ENCODE results near the gene HEXIM1. TPM values are rescaled to one million over a fixed set of nuclear protein-coding genes. Genes with fewer than 3 reads are reported as not detected.
A peak's percentile ranks its signal among the peaks of the same experiment; 100 is the strongest.

The HEXIM1 gene
- total RNA-seq, 1 donor from 2014 or later = 48.1 TPM

DNA sequence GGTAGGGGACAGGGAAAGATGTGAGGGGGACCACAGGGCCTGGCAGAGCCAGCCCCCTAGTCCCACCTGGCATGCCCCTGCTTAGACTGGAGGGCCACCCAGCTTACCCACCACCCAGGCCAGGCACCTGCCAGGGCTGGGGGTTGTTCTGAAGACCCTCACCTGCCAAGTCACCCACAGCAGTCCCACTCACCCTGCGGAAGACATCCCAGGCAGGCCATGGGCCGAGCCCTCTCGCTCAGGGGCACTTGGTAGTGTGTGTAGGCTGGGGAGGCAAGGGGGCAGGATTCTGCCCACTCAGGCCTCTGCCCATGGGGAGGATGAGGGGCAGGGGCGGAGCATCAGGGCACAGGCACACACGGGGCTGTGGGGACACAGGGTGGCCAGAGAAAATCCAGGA, 19.9 kb upstream of the HEXIM1 start:
- Mint-ChIP-seq H3K27ac (no peak overlapping the region), H3K4me3 (ENCODE audit: low read depth) (no peak overlapping the region), H3K36me3 (ENCODE audit: low read depth) (no peaks in the 10 kb centered on the region), H3K4me1 (ENCODE audit: low read depth) (peaks cover 6% of the 10 kb centered on the region), H3K9me3 (no peaks in the 10 kb centered on the region), H3K27me3 (ENCODE audit: low read depth) (peaks cover 8% of the 10 kb centered on the region)
- no peak for DNase-seq (ENCODE audit: low spot score)
- intact Hi-C loops (cut with micrococcal nuclease) = no loop called here

DNA sequence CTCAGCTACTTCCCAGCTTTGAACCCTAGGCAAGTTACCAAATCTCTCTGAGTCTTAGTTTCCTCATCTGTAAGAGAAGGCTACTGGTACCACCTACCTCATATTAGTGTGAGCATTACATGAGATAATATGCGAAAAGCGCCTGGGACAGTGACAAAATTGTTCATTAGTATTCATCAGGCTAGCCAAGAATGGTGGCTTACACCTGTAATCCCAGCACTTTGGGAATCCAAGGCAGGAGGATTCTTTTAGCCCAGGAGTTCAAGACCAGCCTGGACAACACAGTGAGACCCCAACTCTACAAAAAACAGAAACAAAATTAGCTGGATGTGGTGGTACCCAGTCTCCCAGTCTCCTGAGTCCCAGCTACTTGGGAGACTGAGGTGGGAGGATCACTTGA, 19.3 kb upstream of the HEXIM1 start:
- Mint-ChIP-seq H3K36me3 (ENCODE audit: low read depth) (no peaks in the 10 kb centered on the region), H3K27ac (no peak overlapping the region), H3K4me3 (ENCODE audit: low read depth) (no peak overlapping the region), H3K9me3 (no peaks in the 10 kb centered on the region), H3K4me1 (ENCODE audit: low read depth) (peaks cover 8% of the 10 kb centered on the region), H3K27me3 (ENCODE audit: low read depth) (peaks cover 8% of the 10 kb centered on the region)
- intact Hi-C loops (cut with micrococcal nuclease) = no loop called here
- no peak for DNase-seq (ENCODE audit: low spot score)

DNA sequence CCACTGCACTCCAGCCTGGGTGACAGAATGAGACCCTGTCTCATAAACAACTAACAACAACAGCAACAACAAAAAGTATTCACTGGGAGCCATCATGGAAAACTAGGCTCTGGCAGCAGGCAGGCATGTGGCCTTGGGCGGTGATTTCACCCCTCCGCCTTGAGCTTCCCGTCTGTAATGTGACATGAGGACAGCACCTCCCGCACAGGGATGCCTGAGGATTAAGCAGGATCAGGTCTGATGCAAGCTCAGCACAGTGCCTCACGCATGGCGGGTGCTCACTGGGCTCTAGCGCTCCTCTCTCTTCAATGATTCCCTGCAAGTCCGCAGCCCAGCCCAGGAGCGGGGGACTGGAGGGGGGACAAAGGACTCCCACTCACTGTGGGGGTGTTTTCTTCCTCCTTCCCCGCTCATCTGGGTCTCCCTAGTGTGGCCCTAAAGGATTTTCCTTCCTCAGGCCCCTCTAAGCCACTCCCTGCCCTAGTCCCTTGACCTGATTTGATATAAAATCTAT, 18.8 kb upstream of the HEXIM1 start:
- Mint-ChIP-seq H3K27ac (no peak overlapping the region), H3K9me3 (no peaks in the 10 kb centered on the region), H3K27me3 (ENCODE audit: low read depth) (peaks cover 8% of the 10 kb centered on the region), H3K4me1 (ENCODE audit: low read depth) (peaks cover 5% of the 10 kb centered on the region), H3K4me3 (ENCODE audit: low read depth) (no peak overlapping the region), H3K36me3 (ENCODE audit: low read depth) (no peaks in the 10 kb centered on the region)
- DNase-seq (ENCODE audit: low spot score) = no peak
- intact Hi-C loops (cut with micrococcal nuclease) = no loop called here

DNA sequence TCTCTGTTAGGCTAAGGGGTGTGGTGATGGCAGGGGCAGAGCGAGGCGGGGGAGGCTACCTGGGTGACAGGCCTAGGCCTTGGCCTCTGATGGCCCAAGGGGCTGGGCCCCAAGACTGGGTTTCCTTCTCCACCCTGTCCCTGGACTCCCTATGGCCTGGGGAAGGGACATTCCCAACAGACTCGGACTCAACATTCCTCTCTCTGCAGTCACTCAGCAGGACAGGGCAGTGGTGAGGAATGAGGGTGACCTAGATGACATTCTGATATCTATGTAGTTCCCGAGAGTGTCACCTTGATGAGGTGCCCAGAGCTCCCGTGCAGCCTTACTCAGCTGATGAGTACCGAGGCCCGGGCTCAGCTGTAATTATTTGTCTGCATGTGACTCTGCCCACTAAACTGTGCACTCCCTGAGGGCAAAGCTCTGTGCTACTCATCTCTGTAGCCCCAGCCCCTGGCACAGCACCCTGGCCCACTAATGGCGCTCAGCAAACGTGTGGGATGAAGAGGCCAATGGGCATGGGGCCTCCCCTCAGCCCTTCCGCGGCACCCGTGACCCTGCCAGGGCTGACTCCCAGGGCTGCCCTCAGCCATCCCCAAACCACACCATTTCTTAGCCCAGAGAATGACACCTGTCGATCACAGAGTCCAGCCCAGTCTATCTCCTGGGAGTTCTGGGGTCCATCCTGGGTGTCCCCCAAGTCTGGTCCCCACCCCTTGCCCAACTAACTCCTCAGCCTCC, 18.2 kb upstream of the HEXIM1 start:
- H3K27me3 Mint-ChIP-seq (ENCODE audit: low read depth) = peaks cover 8% of the 10 kb centered on the region
- no peak for DNase-seq (ENCODE audit: low spot score)
- no peaks in the 10 kb centered on the region for H3K36me3 Mint-ChIP-seq (ENCODE audit: low read depth)
- H3K4me1 Mint-ChIP-seq (ENCODE audit: low read depth) = peaks cover 5% of the 10 kb centered on the region
- intact Hi-C loops (cut with micrococcal nuclease) = loop anchor here (5.0 kb wide), 2 partner anchors 233 to 353 kb away; partner anchors contain the start of gene EFTUD2
- H3K4me3 Mint-ChIP-seq (ENCODE audit: low read depth) = no peak overlapping the region
- H3K9me3 Mint-ChIP-seq = no peaks in the 10 kb centered on the region
- H3K27ac Mint-ChIP-seq = no peak overlapping the region

DNA sequence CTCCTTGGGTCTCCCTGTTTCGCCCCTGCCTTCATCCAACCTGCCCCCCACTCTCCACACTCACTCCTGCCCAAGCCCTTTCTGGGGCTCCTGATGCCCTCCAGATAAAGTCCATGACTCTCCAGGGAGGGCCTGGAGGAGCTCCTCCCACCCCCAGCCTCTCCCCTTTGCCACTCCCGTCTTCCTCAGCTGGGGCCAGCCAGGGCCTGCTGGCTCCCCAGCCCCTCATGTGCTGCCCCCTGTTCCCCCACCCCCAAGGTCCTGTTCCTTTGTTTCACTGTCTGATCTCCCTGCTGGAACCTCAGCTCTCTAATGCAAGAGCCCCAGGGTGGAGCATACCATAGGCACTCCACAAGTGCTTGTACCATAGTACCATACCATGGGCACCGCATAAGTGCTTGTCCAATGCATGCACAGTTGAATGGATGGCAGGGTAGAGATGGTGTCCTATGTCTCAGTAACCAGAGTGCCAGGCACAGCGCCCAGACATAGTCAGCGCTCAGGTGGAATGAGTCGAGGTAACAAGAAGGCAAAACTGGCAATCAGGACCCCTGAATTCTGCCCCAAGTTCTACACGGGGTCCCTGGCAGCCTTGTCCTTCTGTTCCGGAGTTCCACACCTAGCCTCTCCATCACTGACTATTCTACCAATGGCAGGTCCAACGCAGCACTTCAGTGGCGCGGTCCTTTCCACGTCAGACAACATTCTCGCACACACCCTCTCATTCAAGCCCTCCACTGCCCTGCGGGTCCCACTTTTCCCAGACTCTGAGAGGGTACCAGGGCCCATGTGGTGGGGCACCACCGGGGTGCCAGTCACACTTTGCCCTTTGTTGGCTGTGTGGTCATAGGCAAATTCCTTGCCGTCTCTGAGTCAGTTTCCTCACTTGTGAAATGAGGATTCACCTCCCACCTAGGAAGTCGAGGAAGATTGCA, 17.3 kb upstream of the HEXIM1 start:
- no peaks in the 10 kb centered on the region for H3K36me3 Mint-ChIP-seq (ENCODE audit: low read depth)
- H3K27me3 Mint-ChIP-seq (ENCODE audit: low read depth) = peaks cover 8% of the 10 kb centered on the region
- intact Hi-C loops (cut with micrococcal nuclease) = loop anchor here (5.0 kb wide), 2 partner anchors 234 to 354 kb away; partner anchors contain the start of gene EFTUD2
- peaks cover 7% of the 10 kb centered on the region for H3K4me1 Mint-ChIP-seq (ENCODE audit: low read depth)
- H3K9me3 Mint-ChIP-seq = no peaks in the 10 kb centered on the region
- H3K27ac Mint-ChIP-seq = no peak overlapping the region
- H3K4me3 Mint-ChIP-seq (ENCODE audit: low read depth) = peak overlapping the region; percentile 15
- no peak for DNase-seq (ENCODE audit: low spot score)

DNA sequence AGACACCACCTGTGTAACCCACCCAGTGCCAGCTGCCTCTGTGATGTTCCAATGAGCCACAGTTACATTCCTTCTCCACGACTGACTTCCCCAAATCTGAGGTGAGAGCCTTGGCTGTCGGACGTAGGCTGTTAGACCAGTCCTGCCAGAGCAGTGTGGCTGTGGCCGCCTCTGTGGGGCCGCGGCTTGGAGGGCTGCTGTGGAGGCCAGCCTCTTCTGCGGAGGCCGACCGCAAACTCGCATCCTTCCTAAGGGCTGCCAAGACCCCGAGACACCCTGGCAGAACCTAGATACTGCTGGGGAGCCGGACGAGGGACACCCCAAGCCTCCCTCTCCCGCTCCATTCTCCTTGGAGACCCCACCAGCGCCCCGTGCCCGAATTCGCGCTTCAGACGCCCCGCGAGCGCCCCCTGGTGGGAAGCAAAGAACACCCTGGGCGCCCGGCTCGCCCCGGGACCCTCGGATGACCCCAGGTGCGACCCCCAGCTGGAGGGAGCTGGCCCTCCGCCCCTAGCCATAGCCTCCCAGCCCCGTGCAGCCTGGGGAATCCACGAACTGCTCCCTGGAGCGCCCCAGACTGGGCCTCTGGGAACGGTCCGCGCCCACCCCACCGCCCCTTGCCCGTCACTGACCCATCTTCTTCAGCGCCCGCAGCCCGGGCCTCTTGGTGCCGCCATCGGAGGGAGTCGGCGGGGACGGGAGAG, 16.5 kb upstream of the HEXIM1 start:
- peaks cover 13% of the 10 kb centered on the region for H3K4me1 Mint-ChIP-seq (ENCODE audit: low read depth)
- H3K27me3 Mint-ChIP-seq (ENCODE audit: low read depth) = peaks cover 8% of the 10 kb centered on the region
- no peak overlapping the region for H3K27ac Mint-ChIP-seq
- intact Hi-C loops (cut with micrococcal nuclease) = loop anchor here (5.0 kb wide), 2 partner anchors 234 to 354 kb away; partner anchors contain the start of gene EFTUD2
- H3K4me3 Mint-ChIP-seq (ENCODE audit: low read depth) = peak overlapping the region; percentile 64
- peak; percentile 40 for DNase-seq (ENCODE audit: low spot score)
- H3K36me3 Mint-ChIP-seq (ENCODE audit: low read depth) = no peaks in the 10 kb centered on the region
- H3K9me3 Mint-ChIP-seq = no peaks in the 10 kb centered on the region

DNA sequence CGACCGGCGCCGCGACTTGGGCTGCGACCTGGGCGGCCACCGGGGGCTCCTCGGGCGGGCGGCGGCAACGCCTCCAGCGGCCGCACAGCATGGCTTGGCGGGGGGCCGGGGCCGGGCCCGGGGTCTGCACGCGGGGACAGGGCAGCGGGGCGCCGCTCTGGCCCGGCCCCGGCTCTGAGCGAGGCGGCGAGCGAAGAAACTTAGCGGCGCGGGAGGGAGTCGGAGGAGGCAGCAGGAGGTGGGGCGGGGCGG, 16.0 kb upstream of the HEXIM1 start, which contains the start of gene PLCD3:
TSS of gene PLCD3 (minus strand) at position 196 of the 252 bp plus-strand sequence. CDS start at position 91, 105 bp downstream.
- Mint-ChIP-seq H3K4me1 (ENCODE audit: low read depth) (peaks cover 13% of the 10 kb centered on the region), H3K4me3 (ENCODE audit: low read depth) (peak within 1 kb of the TSS; percentile 87), H3K36me3 (ENCODE audit: low read depth) (no peaks in the 10 kb centered on the region), H3K27me3 (ENCODE audit: low read depth) (peaks cover 8% of the 10 kb centered on the region), H3K27ac (peak within 1 kb of the TSS; percentile 78), H3K9me3 (no peaks in the 10 kb centered on the region)
- intact Hi-C loops (cut with micrococcal nuclease) = loop anchor here (5.0 kb wide), 2 partner anchors 235 to 355 kb away; partner anchors contain the start of gene EFTUD2
- DNase-seq (ENCODE audit: low spot score) = no peak

DNA sequence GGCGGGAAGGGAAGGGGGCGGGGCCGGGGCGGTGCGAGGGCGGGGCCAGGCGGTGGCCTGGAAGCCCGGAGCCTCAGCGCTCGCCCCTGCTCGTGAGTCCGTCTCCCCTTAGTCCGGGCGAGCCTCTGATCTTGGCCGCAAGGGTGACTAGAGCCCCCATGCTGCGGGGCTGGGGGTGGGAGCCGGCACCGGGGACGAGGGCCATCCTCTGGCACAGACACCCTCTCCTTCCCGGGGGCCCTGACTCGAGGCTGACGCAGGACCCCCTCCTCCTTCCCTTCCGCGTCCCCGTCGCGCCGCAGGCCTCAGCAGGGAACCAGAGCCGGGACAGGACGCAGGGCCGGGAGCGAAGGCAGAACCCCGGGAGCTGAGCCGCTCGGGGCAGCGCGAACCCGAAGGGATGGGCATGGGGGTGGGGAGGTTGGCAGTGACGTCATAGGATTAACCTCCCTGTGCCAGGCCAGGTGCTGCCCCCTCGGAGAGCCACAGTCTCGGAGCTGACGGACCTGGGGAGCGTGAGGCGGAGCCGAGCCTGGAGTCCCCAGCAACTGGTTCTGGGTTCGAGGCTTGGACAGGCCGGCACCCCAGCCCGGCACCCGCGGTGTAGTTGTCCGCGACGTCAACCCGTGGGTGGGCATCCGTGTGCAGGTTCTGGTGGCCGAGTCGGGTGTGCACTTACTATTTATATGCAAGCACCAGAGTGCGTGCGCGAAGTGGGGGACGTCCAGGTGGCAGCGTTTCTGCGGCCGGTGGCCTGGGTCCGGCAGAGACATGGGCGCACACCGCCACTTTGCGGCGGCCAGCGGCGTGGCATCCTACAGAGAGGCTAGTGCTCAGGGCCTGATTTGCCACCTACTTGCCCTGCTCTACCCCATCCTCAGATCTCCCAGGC, 15.5 kb upstream of the HEXIM1 start:
- peak; percentile 61 for DNase-seq (ENCODE audit: low spot score)
- Mint-ChIP-seq H3K27ac (peak overlapping the region; percentile 78), H3K9me3 (no peaks in the 10 kb centered on the region), H3K4me1 (ENCODE audit: low read depth) (peaks cover 13% of the 10 kb centered on the region), H3K36me3 (ENCODE audit: low read depth) (no peaks in the 10 kb centered on the region), H3K4me3 (ENCODE audit: low read depth) (peak overlapping the region; percentile 87), H3K27me3 (ENCODE audit: low read depth) (peaks cover 8% of the 10 kb centered on the region)
- intact Hi-C loops (cut with micrococcal nuclease) = loop anchor here (5.0 kb wide), 2 partner anchors 236 to 356 kb away; partner anchors contain the start of gene EFTUD2

DNA sequence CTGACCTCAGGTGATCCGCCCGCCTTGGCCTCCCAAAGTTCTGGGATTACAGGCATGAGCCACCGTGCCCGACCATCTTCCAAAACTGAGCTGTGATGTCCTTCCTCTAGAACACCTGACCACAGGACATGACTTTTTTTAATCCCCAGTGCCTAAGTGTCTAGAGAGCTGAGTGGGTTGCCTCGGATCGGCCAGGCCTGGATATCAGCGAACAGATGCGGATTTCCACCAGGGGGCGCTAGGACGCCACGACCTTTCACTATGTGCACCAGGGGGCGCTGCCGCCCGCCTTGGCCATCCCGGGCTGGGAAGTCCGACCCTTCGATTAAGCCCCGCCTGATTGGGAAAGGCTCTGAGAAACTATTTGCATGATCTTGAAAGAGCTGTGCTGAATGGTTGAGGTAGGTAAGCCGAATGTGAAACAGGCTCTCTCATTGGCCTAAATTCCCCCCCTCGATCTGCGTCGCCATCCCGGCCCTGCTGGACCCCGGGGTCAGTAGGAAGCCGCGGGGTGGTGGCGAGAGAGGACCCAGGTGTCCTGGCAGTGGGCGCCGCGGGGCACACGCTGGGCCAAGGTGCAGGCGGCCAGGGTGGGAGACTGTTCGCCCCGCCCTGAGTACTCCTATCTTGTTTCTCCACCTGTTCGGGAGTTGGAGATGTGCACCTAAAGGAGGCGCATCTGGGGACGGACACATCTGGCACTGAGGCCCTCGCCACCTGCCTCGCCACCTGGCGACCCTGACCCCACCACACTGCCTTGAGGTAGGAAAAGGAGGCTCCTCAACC, 12.9 kb upstream of the HEXIM1 start, which contains the start of gene ACBD4:
TSS of gene ACBD4 (plus strand) at position 496 of the 786 bp plus-strand sequence. CDS start 458 bp downstream, outside the sequence.
- no peaks in the 10 kb centered on the region for H3K9me3 Mint-ChIP-seq
- peaks cover 3% of the 10 kb centered on the region for H3K36me3 Mint-ChIP-seq (ENCODE audit: low read depth)
- peak within 1 kb of the TSS; percentile 85 for H3K4me3 Mint-ChIP-seq (ENCODE audit: low read depth)
- peaks cover 13% of the 10 kb centered on the region for H3K4me1 Mint-ChIP-seq (ENCODE audit: low read depth)
- peak; percentile 94 for DNase-seq (ENCODE audit: low spot score)
- peaks cover 6% of the 10 kb centered on the region for H3K27me3 Mint-ChIP-seq (ENCODE audit: low read depth)
- intact Hi-C loops (cut with micrococcal nuclease) = loop anchor here (1.0 kb wide), 3 partner anchors 13 to 113 kb away; partner anchors contain the start of gene HEXIM1
- peak within 1 kb of the TSS; percentile 58 for H3K27ac Mint-ChIP-seq

DNA sequence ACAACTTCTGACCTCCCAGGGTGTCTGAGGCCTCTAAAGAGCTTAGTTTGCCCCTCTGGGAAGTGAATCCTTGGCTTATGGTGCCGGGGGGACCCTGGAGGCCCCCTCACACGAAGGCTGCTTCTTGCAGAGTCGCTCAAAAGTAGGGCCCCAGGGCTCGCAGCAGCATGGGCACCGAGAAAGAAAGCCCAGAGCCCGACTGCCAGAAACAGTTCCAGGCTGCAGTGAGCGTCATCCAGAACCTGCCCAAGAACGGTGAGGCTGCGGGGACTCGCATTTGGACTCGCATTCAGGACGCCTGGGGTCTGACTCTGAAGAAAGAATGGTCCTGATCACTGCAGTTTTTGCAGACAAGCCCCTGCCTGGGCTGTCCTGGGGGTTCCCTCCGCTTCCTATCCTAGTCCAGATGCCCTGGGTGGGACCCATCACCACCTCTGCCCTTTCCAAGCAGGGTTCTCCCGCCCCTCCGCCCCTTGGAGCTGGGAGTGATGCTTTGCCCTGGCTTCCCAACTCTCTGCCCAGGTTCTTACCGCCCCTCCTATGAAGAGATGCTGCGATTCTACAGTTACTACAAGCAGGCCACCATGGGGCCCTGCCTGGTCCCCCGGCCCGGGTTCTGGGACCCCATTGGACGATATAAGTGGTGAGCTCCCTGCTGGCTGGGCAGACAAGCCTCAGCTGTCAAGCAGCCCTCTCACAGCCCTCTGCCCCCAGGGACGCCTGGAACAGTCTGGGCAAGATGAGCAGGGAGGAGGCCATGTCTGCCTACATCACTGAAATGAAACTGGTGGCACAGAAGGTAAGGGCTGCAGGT, 12.1 kb upstream of the HEXIM1 start:
- Mint-ChIP-seq H3K4me3 (ENCODE audit: low read depth) (peak overlapping the region; percentile 85), H3K4me1 (ENCODE audit: low read depth) (peaks cover 16% of the 10 kb centered on the region), H3K27me3 (ENCODE audit: low read depth) (no peaks in the 10 kb centered on the region), H3K36me3 (ENCODE audit: low read depth) (peaks cover 7% of the 10 kb centered on the region), H3K9me3 (no peaks in the 10 kb centered on the region), H3K27ac (peak overlapping the region; percentile 58)
- no peak for DNase-seq (ENCODE audit: low spot score)
- intact Hi-C loops (cut with micrococcal nuclease) = loop anchor here (1.0 kb wide), 3 partner anchors 12 to 112 kb away; partner anchors contain the start of gene HEXIM1

All from activated T-helper 2 cell treated with anti-CD3 and anti-CD28 coated beads, Interferon-gamma antibody, Interleukin-2, Interleukin-4, amounts not matched to agents 10 μg/mL and 5 μg/mL and 100 μg/mL, durations not matched to agents 14 hours and 24 hours and 36 hours (primary cell).